GM19043 (cell line): Measurements from ENCODE around the gene OR2W1.

ENCODE experiments used
- ATAC-seq: cut with Tn5 transposase; IDR thresholded peaks from one replicate; pipeline ENCODE4 v1.9.1; 2021; ENCODE audit warnings: low read depth; ENCODE audit not compliant: unreplicated experiment

Gene OR2W1

GRCh38 chr6:29005183-29005885 is 39.6 kb downstream of the OR2W1 start, which contains the start of gene ZNF311:
ZNF311 (minus strand) TSS chr6:29005315; CDS start chr6:29003954, 1,361 bp downstream.
- ATAC-seq, result no peak

GRCh38 chr6:28996844-28997510 is 48.0 kb downstream of the OR2W1 start:
- ATAC-seq, result no peak

- ATAC-seq, result no peak
Measured at GRCh38 chr6:28995093-28995650, 49.8 kb downstream of the OR2W1 start.
